H1 (cell line): ENCODE results near the gene LILRB4. TPM values are rescaled to one million over a fixed set of nuclear protein-coding genes. Genes with fewer than 3 reads are reported as not detected.
"Not testable (repeated sequence)": the region's sequence is repeated elsewhere in the genome, so short reads cannot be mapped to it uniquely, and the experiment has no call there.

Source experiments
- CTCF ChIA-PET: fragments of 300-600 bp; sonication (Branson Sonifier 250); formaldehyde crosslinking; loops from one replicate; lab custom pipeline; 2021; ENCODE audit not compliant: partially characterized antibody; lab: Charles Lee
- POLR2A ChIA-PET: fragments of 300-600 bp; sonication (Branson Sonifier 250); formaldehyde crosslinking; loops from one replicate; lab custom pipeline; 2021; ENCODE audit warnings: inconsistent platforms; ENCODE audit not compliant: partially characterized antibody; lab: Charles Lee
- DNase-seq, 2 experiments: peaks; one replicate each; pipeline versions ENCODE4 v3.0.0 to v3.0.0-alpha.2; 2010 to 2022; ENCODE audit warnings: low spot score in 2 of 2, low read depth in 1 of 2, mixed read lengths in 1 of 2
- FAIRE-seq: peaks from 2 replicates; lab custom pipeline; 2011; peaks lifted over from hg19 to GRCh38; lab: Jason Lieb, UNC
- H2AFZ ChIP-seq: 2 replicates; pipeline ENCODE4 v1.8.1; 2012; ENCODE audit warnings: low read length, inconsistent platforms
- H2AK5ac ChIP-seq: 2 replicates; pipeline ENCODE4 v1.6.1; 2013; ENCODE audit warnings: low read depth, low read length
- H2BK120ac ChIP-seq: replicated peaks from 2 replicates; pipeline ENCODE3; 2013; ENCODE audit warnings: low read depth, low read length, inconsistent platforms
- H2BK12ac ChIP-seq: 2 replicates; pipeline ENCODE4 v1.6.1; 2013; ENCODE audit warnings: low read depth, low read length
- H2BK15ac ChIP-seq: 2 replicates; pipeline ENCODE4 v1.6.1; 2013; ENCODE audit warnings: low read length
- H2BK20ac ChIP-seq: 2 replicates; pipeline ENCODE4 v1.6.1; 2013; ENCODE audit warnings: low read length
- H2BK5ac ChIP-seq: 2 replicates; pipeline ENCODE4 v1.6.1; 2013; ENCODE audit warnings: low read depth, low read length
- H3K14ac ChIP-seq: 2 replicates; pipeline ENCODE4 v1.6.1; 2013; ENCODE audit warnings: inconsistent platforms; ENCODE audit not compliant: insufficient read length
- H3K18ac ChIP-seq: 2 replicates; pipeline ENCODE4 v1.6.1; 2013; ENCODE audit warnings: low read length; ENCODE audit errors: extremely low read depth
- H3K23ac ChIP-seq: 2 replicates; pipeline ENCODE4 v1.6.1; 2013; ENCODE audit warnings: inconsistent platforms; ENCODE audit not compliant: insufficient read length
- H3K23me2 ChIP-seq: 2 replicates; pipeline ENCODE4 v1.6.1; 2013; ENCODE audit warnings: low read depth, low read length
- H3K27ac ChIP-seq: 2 replicates; pipeline ENCODE4 v1.6.1; 2011; ENCODE audit warnings: low read depth, low read length, inconsistent platforms
- H3K27me3 ChIP-seq, 4 experiments: replicated peaks in 1 of 4; 1 replicate in 1 of 4; 2 replicates in 3 of 4; pipeline versions ENCODE4 v1.6.1 to v1.8.1; 2011 to 2013; ENCODE audit warnings: low read length in 3 of 4, mild to moderate bottlenecking in 3 of 4, inconsistent platforms in 2 of 4, mixed read lengths in 2 of 4, moderate library complexity in 1 of 4; ENCODE audit not compliant: control insufficient read depth in 3 of 4, insufficient read depth in 3 of 4; ENCODE audit errors: extremely low read depth in 1 of 4
- H3K36me3 ChIP-seq, 4 experiments: 2 replicates each; pipeline versions ENCODE4 v1.6.1 to v1.8.1; 2011 to 2013; ENCODE audit warnings: mild to moderate bottlenecking in 4 of 4, low read length in 3 of 4, moderate library complexity in 2 of 4, control low read depth in 1 of 4, inconsistent platforms in 1 of 4; ENCODE audit not compliant: insufficient read depth in 4 of 4, control insufficient read depth in 2 of 4
- H3K4ac ChIP-seq: replicated peaks from 2 replicates; pipeline ENCODE3; 2013; ENCODE audit warnings: low read length, low read depth, mixed read lengths, inconsistent platforms; ENCODE audit not compliant: insufficient read length
- H3K4me1 ChIP-seq, 4 experiments: replicated peaks in 1 of 4; 1 replicate in 1 of 4; 2 replicates in 3 of 4; pipeline versions ENCODE4 v1.6.1 to v1.8.1; 2011 to 2013; ENCODE audit warnings: low read length in 3 of 4, inconsistent platforms in 2 of 4, mixed read lengths in 1 of 4; ENCODE audit not compliant: insufficient read depth in 4 of 4, control insufficient read depth in 3 of 4
- H3K4me2 ChIP-seq, 2 experiments: 2 replicates each; pipeline versions ENCODE4 v1.6.1 to v1.8.1; 2011 to 2013; ENCODE audit warnings: low read depth in 2 of 2, low read length in 2 of 2, control low read depth in 1 of 2, inconsistent platforms in 1 of 2, mild to moderate bottlenecking in 1 of 2; ENCODE audit not compliant: insufficient read depth in 1 of 2
- H3K4me3 ChIP-seq, 4 experiments: fragments of 200-600, 300-600 bp in 1 of 4; sonication (generic), shearing (Covaris generic), sonication (Bioruptor Twin) in 1 of 4; 2 replicates each; pipeline versions ENCODE4 v1.5.1 to v1.8.1; 2011 to 2016; ENCODE audit warnings: low read length in 4 of 4, low read depth in 3 of 4, control low read depth in 2 of 4, inconsistent platforms in 2 of 4, mild to moderate bottlenecking in 2 of 4, mixed read lengths in 1 of 4, moderate library complexity in 1 of 4; ENCODE audit not compliant: insufficient read depth in 2 of 4; ENCODE audit errors: extremely low read depth in 1 of 4
- H3K56ac ChIP-seq: replicated peaks from 2 replicates; pipeline ENCODE3; 2013; ENCODE audit warnings: low read depth, mild to moderate bottlenecking, mixed read lengths, low read length, inconsistent platforms; ENCODE audit not compliant: insufficient read length
- H3K79me1 ChIP-seq: 2 replicates; pipeline ENCODE4 v1.6.1; 2013; ENCODE audit warnings: low read depth, low read length, control low read depth
- H3K79me2 ChIP-seq, 2 experiments: 2 replicates each; pipeline versions ENCODE4 v1.6.1 to v1.8.1; 2012 to 2013; ENCODE audit warnings: low read length in 2 of 2, mild to moderate bottlenecking in 2 of 2, inconsistent platforms in 1 of 2; ENCODE audit not compliant: insufficient read depth in 2 of 2, control insufficient read depth in 1 of 2
- H3K9ac ChIP-seq, 4 experiments: replicated peaks in 1 of 4; 1 replicate in 1 of 4; 2 replicates in 3 of 4; pipeline versions ENCODE4 v1.6.1 to v1.8.1; 2011 to 2013; ENCODE audit warnings: low read depth in 3 of 4, low read length in 3 of 4, control low read depth in 2 of 4, mild to moderate bottlenecking in 2 of 4, moderate library complexity in 2 of 4, inconsistent platforms in 1 of 4; ENCODE audit errors: extremely low read depth in 1 of 4
- H3K9me3 ChIP-seq, 2 experiments: 2 replicates each; pipeline versions ENCODE4 v1.6.1 to v1.8.1; 2012 to 2013; ENCODE audit warnings: mild to moderate bottlenecking in 2 of 2, moderate library complexity in 2 of 2, control low read depth in 1 of 2, inconsistent platforms in 1 of 2, low read depth in 1 of 2, low read length in 1 of 2, mixed read lengths in 1 of 2; ENCODE audit not compliant: insufficient read depth in 2 of 2
- H4K20me1 ChIP-seq, 2 experiments: replicated peaks in 1 of 2; 2 replicates each; pipeline versions ENCODE3 to v1.8.1; 2011 to 2013; ENCODE audit warnings: inconsistent platforms in 2 of 2, low read length in 2 of 2, mild to moderate bottlenecking in 1 of 2; ENCODE audit not compliant: insufficient read depth in 2 of 2, control insufficient read depth in 1 of 2
- H4K5ac ChIP-seq: 2 replicates; pipeline ENCODE4 v1.6.1; 2013; ENCODE audit warnings: low read length, low read depth, mixed read lengths, inconsistent platforms; ENCODE audit not compliant: insufficient read length
- H4K8ac ChIP-seq: 2 replicates; pipeline ENCODE4 v1.8.0; 2013; ENCODE audit warnings: mild to moderate bottlenecking, moderate library complexity, low read length, inconsistent platforms; ENCODE audit not compliant: insufficient read depth; ENCODE audit errors: extremely low read depth
- H4K91ac ChIP-seq: replicated peaks from 2 replicates; pipeline ENCODE3; 2013; ENCODE audit warnings: low read length, mixed read lengths, inconsistent platforms; ENCODE audit not compliant: insufficient read length
- CHD2 ChIP-seq: IDR thresholded peaks from 2 replicates; pipeline ENCODE4 v1.6.1; 2012; ENCODE audit warnings: low read length, improper control_type of control experiment
- EZH2 ChIP-seq: fragments of 200-600 bp; sonication (generic); IDR thresholded peaks from 2 replicates; pipeline ENCODE4 v1.7.1; 2012; ENCODE audit warnings: low read depth, mild to moderate bottlenecking, moderate library complexity, low read length, inconsistent platforms; ENCODE audit not compliant: severe bottlenecking
- RNF2 ChIP-seq: fragments of 200-900, 300-1000 bp; sonication (generic); IDR thresholded peaks from 2 replicates; pipeline ENCODE4 v1.7.1; 2016; ENCODE audit warnings: borderline replicate concordance, low read depth, mild to moderate bottlenecking, antibody characterized with exemption, low read length; ENCODE audit not compliant: poor library complexity, severe bottlenecking; ENCODE audit errors: missing control alignments
- WGBS, 2 experiments: shearing (Covaris generic) in 1 of 2; methylation state at CpG; one replicate each; pipeline versions ENCODE4 v1.1.6 to v1.1.7; 2013 to 2015; ENCODE audit warnings: low lambda C conversion rate in 2 of 2, mixed read lengths in 2 of 2, inconsistent platforms in 1 of 2, low coverage in 1 of 2, missing lambda C conversion rate in 1 of 2; ENCODE audit not compliant: insufficient replicate concordance in 2 of 2, insufficient coverage in 1 of 2, insufficient read length in 1 of 2; ENCODE audit errors: extremely low coverage in 1 of 2, missing lambda C conversion rate in 1 of 2; 5-methylcytosine and 5-hydroxymethylcytosine counted together
- polyA plus RNA-seq, 7 experiments: library from polyadenylated mRNA; depleted of rRNA in 3 of 7; stranded (reverse) in 5 of 7; unstranded in 2 of 7; fragments of >200 nt in 5 of 7; fragments of 200-250 nt in 2 of 7; gene quantifications; 1 replicate in 5 of 7; 2 replicates in 1 of 7; 4 replicates in 1 of 7; pipeline versions ENCODE4 v1.2.1 to v1.2.3, GENCODE V29; 2011 to 2013; ENCODE audit warnings: missing spikeins in 2 of 7, mixed read lengths in 2 of 7
- total RNA-seq: library from RNA; stranded (reverse); fragmentation: NEBNext Ultra II Directional; extraction: Animal tissue kit (Norgen Biotek cat#: 25700); gene quantifications from 2 replicates; pipeline ENCODE4 v1.2.1, GENCODE V29; 2021

Gene LILRB4
- total and polyA plus RNA-seq, 2 of the 8 experiments (the other 6 are each of a cell fraction or from before 2014, with no cell fraction given), result not detected

- TF ChIP-seq RNF2, result no peak
- TF ChIP-seq EZH2, result no peak
- TF ChIP-seq CHD2, result no peak
- TF ChIP-seq, all 59 proteins: peak for 0
These were observed 36.0 kb upstream of the LILRB4 start (continued) for GRCh38 chr19:54626757-54627156.

GRCh38 chr19:54627912-54628311, 34.9 kb upstream of the LILRB4 start:
- FAIRE-seq, result not testable (repeated sequence)

More at GRCh38 chr19:54627912-54628311, 34.9 kb upstream of the LILRB4 start:
- DNase-seq, H3K4ac ChIP-seq, H4K8ac ChIP-seq, H4K5ac ChIP-seq, H3K79me2 ChIP-seq, H3K79me1 ChIP-seq, H3K23ac ChIP-seq, H3K27me3 ChIP-seq, H3K56ac ChIP-seq, H2AK5ac ChIP-seq, H4K91ac ChIP-seq, H4K20me1 ChIP-seq, H3K4me3 ChIP-seq, H2BK15ac ChIP-seq, H3K4me1 ChIP-seq, H3K18ac ChIP-seq, H2BK120ac ChIP-seq, H3K14ac ChIP-seq, H3K27ac ChIP-seq, H2BK5ac ChIP-seq, H3K4me2 ChIP-seq, POLR2A ChIA-PET, H2BK20ac ChIP-seq, H3K23me2 ChIP-seq, H2AFZ ChIP-seq, H2BK12ac ChIP-seq, H3K36me3 ChIP-seq, H3K9ac ChIP-seq: not testable (repeated sequence)
- WGBS, 2 experiments, result 48% methylated on average over 4 of the region's 4 CpGs; no CpG with 5 or more reads in 1 of the 2 experiments
- peaks cover 60 to 87% of the 10 kb centered on the region in 2 experiments for H3K9me3 ChIP-seq
- CTCF ChIA-PET, result interaction anchor here (1.6 kb wide), 1 partner anchor 11 kb away, joined by 3 read pairs; no protein-coding TSS in a partner anchor
